VCaP (cell line): ENCODE results near the gene STAMBPL1.

Experiments
- H3K27ac ChIP-seq: fragments of 450-650 bp; 2 replicates; pipeline ENCODE4 v1.5.1; 2017
- CTCF ChIP-seq: fragments of 450-650 bp; conservative IDR thresholded peaks from 2 replicates; pipeline ENCODE4 v1.5.1; 2017; ENCODE audit warnings: mild to moderate bottlenecking, moderate library complexity

The STAMBPL1 gene

GRCh38 chr10:88858491-88858890 lies 21.6 kb upstream of the STAMBPL1 start:
- H3K27ac ChIP-seq, result peak overlapping the region; percentile 58
- TF ChIP-seq CTCF, result no peak

- TF ChIP-seq CTCF, result no peak
- no peak overlapping the region for H3K27ac ChIP-seq
These were observed 19.0 kb upstream of the STAMBPL1 start for GRCh38 chr10:88861036-88861435.

- TF ChIP-seq CTCF, result peak; percentile 68
- H3K27ac ChIP-seq, result no peak overlapping the region
These were observed 14.7 kb upstream of the STAMBPL1 start for GRCh38 chr10:88865281-88865876.

GRCh38 chr10:88866454-88866853 lies 13.6 kb upstream of the STAMBPL1 start:
- H3K27ac ChIP-seq, result no peak overlapping the region
- TF ChIP-seq CTCF, result no peak

GRCh38 chr10:88870089-88870488 lies 10.0 kb upstream of the STAMBPL1 start:
- no peak overlapping the region for H3K27ac ChIP-seq
- no peak for TF ChIP-seq CTCF

- TF ChIP-seq CTCF, result no peak
- no peak overlapping the region for H3K27ac ChIP-seq
These were observed 6.3 kb upstream of the STAMBPL1 start for GRCh38 chr10:88873757-88874156.

- no peak for TF ChIP-seq CTCF
These were observed 5.8 kb upstream of the STAMBPL1 start for GRCh38 chr10:88874281-88874680.

GRCh38 chr10:88875081-88875480 lies 5.0 kb upstream of the STAMBPL1 start:
- no peak for TF ChIP-seq CTCF
- no peak overlapping the region for H3K27ac ChIP-seq

More at GRCh38 chr10:88874281-88874680, 5.8 kb upstream of the STAMBPL1 start:
- no peak overlapping the region for H3K27ac ChIP-seq
